22Rv1 (cell line): ENCODE results near the gene RAB6B.

Experiments used
- H3K27ac ChIP-seq: fragments of 450-650 bp; 2 replicates; pipeline ENCODE4 v1.5.1; 2017
- CTCF ChIP-seq: fragments of 450-650 bp; IDR thresholded peaks from 2 replicates; pipeline ENCODE4 v1.5.1; 2017; ENCODE audit warnings: mild to moderate bottlenecking
- ZFX ChIP-seq: fragments of 450-650 bp; IDR thresholded peaks from 2 replicates; pipeline ENCODE4 v1.6.1; 2017; ENCODE audit warnings: antibody characterized with exemption, borderline replicate concordance

Gene RAB6B

GRCh38 chr3:133940536-133940935 is 44.9 kb upstream of the RAB6B start:
- no peak for TF ChIP-seq ZFX
- TF ChIP-seq CTCF, result no peak
- H3K27ac ChIP-seq, result no peak overlapping the region

- no peak overlapping the region for H3K27ac ChIP-seq
- TF ChIP-seq ZFX, result no peak
Measured at GRCh38 chr3:133939463-133939835, 43.8 kb upstream of the RAB6B start.

- TF ChIP-seq CTCF (no peak), ZFX (no peak)
- no peak overlapping the region for H3K27ac ChIP-seq
Measured at GRCh38 chr3:133938770-133939462, 43.2 kb upstream of the RAB6B start.

DNA sequence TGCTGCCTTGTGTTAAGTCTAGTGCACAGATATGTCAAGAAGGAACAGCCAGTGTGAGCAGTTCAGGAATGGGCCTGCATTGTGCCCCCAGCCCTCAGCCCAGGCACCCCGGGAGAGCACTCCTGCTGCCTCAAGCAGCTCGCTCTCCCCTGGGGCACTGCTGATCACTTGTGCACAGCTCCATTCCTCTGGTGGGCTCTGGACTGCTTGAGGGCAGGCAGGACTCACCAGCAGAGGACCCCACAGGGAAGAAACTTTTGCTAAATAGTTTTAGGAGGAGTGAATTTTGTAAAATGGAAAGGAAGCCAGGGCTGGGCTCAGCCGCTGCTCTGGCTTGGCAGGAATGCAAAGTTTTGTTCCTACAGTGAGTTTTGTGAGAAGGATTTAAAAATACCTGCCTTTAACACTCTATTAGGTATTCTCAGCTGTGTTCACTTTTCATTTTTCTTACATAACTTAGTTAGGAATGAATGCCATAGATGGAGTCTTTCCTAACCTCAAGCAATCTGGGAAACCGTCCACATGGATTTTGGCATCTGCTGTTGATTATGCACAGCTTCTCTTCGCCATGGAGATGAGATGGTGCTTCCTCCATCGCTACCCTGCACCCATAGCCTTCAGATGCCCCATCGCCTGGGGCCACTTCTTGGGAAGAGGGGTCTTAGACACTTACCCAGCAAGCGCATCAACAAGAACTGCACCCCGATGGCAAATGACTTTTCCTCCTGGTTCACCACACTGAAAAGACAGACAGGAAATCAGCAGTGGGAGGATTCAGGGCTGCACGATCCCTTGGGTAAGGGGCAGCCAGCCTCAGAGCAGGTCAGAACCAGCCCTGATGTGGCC is 42.3 kb upstream of the RAB6B start:
- no peak for TF ChIP-seq CTCF
- TF ChIP-seq ZFX, result no peak
- no peak overlapping the region for H3K27ac ChIP-seq

DNA sequence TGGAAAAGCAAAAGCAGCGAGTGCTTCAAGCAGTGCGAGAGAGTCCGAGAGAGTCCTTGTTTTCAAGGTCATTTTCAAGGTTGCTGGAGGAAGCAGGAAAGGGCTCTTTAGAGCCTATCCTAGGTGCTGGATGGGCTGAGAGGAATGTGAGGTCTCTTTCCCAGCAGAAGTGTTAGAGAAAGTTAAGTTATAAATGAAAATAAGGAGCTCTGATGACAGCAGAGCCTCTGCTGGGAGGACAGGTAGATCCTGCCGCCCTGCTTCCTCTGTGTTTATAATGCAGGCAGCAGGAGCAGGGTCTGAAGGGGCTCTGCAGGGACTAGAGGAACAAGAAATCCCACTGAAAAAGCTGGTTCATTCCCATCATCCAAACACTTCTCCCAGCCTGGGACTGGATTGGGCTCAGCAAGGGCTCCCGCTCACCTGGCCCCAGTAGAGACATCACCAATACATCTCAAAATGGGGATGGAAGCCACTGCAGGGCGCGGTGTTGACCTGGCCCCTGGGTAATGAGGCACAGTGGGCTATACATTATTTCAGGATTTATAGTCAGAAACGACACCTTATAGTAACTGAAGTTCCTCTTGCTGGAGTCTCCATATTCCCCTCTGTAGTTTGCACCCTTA is 41.5 kb upstream of the RAB6B start:
- H3K27ac ChIP-seq, result no peak overlapping the region
- TF ChIP-seq ZFX, result no peak
- TF ChIP-seq CTCF, result no peak

- no peak for TF ChIP-seq CTCF
- TF ChIP-seq ZFX, result no peak
- H3K27ac ChIP-seq, result no peak overlapping the region
Measured at GRCh38 chr3:133935843-133936769, 40.4 kb upstream of the RAB6B start.

DNA sequence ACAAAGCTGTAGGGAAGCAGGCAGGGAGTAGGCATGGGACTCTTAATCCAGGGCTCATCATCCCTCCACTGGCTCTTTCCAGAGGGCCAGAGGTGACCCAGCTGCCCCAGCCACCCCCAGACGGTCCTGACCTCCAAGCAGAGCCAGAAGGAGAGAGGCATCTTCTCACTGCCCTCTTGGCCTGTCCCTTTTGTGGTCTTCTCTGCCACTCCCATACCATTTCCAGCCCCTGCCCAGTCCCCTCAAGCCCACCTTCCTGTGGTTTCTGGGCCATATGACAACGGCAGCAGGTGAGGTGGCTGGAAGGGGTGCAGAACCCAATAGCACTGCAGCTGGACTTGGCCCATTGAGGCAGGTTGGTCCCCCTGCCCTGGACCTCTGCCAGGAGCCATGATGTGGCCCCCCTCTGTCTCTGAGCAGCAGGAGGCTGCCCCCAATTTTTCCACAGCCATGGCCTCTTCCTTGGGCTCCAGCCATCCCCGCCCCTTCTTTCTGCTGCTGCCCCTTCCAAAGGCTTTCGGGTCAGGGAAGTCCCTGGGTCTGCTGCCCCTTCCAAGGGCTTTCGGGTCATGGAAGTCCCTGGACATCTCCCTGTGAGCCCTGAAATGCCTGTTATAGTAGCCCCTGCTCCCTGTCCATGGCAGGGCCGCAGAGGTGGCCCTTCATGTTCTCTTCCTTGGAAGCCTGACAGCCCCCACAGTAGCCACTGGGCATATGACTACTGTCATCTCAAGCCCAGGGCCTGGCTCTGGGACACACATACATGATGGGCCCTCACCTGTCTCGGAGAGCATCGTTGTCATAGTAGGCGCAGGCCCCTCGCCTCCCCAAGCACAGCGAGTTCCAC is 39.5 kb upstream of the RAB6B start:
- H3K27ac ChIP-seq, result no peak overlapping the region
- TF ChIP-seq CTCF (no peak), ZFX (no peak)
